Inferior parietal cortex (tissue), 1 donor: Measurements from ENCODE around the gene NOTCH1.
A peak's percentile ranks its signal among the peaks of the same experiment; 100 is the strongest.

Experiments
- DNase-seq: peaks from one replicate; pipeline ENCODE4 v3.0.0-alpha.2; 2016; ENCODE audit errors: extremely low spot score

Gene NOTCH1

DNA sequence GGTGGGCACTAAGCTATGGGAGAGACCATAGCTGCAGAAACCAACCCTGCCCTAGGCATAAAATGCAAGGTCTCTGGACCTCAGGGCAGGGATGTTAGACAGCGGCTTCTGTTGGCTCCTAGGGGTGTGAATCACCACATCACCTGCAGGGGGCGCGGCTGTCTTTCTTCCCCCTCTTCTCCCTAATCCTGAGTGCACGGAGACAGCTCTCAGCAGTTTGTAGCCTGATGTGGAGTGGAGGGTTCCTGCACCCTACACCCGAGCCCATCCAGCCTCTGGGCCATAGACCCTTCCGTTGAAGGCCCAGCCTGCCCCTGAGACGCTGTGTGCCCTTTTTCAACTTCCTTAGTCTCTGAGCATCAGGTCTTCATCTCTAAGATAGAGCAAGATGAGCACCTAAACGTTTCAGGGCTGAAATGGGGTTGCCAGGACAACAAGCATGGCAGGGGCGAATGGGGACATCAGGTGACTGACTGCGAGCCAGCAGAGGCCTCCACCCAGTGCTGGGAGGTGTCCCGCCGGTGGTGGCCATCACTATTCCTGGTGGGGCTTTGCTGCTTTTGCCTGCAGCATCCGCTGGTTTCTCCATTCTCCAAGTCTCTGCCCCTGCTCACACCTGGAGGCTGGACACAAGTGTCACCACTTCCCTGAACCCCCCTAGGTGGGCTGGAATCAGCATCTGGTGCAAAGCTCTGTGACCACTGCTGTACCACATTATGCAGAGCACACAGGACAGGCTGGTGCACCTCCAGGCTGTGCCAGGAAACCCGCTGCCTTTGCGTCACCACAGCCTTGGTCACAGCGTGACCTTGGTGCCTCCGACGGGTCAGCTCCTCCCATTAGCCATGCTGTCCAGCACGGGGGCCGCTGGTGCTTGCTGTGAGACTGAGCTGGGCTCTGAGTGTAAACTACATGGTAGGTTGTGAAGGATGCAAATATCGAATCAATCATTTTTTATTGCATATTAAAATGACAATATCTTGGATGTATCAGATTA is 60.5 kb downstream of the NOTCH1 start:
- peak; percentile 88 for DNase-seq

DNA sequence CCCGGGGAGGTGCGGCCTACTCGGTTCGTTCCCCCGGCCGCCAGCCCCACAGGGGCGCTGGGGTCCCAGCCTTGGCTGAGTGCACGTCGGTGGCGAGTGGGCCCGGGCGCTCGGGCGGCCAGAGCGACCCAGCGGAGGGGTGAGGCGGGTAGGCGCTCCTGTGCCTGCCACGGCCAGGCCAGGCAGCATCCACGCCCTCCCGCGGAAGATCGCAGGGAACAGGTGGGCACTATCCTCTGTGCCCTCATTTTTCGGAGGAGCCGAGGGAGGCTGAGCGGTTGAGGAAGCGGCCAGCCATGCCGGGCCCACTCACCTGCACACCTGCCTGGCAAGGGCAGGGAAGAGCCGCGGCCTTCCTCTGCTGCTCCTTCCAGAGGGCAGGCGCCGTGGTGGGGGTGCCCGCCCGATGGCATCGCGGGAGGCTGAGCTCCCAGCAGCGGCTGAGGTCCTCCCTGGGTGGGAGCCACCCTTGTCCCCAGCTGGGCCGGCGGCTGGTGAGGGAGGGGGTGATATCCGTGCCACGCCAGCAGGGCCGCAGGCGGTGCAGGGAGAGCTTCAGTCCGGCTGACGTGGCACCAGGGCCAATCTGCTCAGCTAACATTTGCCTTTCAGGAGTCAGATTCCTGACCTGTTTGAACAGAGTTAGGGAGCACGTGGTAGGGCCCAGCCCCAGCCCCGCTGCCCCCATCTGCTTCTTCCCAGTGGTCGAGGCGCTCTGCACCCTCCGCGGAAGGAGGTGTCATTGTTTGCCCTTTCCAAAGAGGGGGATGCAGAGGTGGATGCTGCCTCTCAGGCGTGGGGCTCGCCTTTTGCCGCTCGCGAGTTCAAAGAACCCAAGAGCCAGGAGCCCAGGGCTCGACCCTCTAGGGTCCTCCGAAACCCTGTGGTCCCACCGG is 61.4 kb downstream of the NOTCH1 start:
- DNase-seq = no peak

DNA sequence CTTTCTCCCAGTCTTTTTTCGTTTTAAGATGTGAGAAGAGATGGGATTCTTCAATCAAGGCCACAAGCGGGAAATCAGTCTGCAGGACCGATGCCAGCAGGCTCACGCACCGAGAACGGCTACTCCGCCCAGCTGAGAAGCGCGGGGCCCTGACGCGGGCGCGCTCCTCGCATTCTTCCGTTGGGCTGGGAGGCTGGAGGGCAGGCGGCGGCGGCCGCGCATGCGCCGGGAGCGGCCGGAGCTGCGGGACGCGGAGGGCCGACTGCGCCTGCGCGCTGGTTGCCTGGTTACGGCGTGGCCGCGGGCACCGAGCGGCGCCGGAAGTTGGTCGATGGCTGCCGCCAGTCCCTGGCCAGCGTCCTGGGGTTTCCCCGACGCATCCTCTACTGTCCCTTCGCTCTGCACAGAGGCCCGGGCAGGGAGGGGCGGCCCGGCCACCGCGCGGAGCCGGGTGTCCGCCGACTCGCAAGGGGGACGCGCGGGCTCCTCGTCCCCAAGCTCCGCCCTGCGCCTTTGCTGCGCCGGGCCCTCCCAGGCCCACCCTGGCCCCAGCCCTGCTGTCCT is 62.2 kb downstream of the NOTCH1 start:
- DNase-seq = peak; percentile 86

DNA sequence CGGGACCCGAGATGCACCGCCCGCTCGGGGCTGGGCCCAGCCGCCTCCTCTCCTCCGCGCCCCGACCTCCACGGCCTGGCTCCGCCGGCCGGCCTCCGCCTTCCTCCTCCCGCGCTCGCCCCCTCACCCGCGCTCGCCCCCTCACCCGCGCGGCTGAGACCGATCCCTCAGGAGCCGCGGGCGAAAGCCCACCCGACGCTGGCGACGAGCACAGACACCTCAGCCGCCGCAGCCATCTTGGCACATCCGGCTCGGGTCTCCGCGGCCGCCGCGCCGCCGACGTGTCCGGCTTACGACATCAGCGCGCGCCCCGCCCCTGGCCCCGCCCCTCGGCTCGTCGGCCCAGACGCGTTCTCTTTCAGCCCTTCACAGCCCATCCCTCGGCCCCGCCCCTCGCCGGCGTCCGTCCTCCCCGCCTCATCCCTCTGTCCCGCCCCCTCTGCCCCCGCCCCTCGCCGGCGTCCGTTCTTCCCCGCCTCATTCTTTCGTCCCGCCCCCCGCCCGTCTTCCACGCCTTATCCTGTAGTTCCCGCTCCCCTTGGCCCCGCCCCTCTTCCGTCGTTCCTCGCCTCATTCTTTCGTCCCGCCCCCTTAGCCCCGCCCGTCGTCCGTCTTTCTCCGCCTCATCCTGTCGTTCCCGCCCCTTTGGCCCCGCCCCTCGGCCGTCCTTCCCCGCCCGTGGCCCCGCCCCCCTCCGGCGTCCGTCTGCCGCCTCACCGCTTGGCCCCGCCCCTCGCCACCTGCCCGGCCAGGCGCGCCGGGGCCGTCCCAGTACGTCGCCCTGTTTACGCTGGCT is 62.9 kb downstream of the NOTCH1 start, which contains the start of gene SEC16A:
Gene SEC16A (minus strand): TSS at position 248 of the 796 bp plus-strand sequence. CDS start 5,425 bp downstream, outside the sequence.
- DNase-seq = peak; percentile 90

DNA sequence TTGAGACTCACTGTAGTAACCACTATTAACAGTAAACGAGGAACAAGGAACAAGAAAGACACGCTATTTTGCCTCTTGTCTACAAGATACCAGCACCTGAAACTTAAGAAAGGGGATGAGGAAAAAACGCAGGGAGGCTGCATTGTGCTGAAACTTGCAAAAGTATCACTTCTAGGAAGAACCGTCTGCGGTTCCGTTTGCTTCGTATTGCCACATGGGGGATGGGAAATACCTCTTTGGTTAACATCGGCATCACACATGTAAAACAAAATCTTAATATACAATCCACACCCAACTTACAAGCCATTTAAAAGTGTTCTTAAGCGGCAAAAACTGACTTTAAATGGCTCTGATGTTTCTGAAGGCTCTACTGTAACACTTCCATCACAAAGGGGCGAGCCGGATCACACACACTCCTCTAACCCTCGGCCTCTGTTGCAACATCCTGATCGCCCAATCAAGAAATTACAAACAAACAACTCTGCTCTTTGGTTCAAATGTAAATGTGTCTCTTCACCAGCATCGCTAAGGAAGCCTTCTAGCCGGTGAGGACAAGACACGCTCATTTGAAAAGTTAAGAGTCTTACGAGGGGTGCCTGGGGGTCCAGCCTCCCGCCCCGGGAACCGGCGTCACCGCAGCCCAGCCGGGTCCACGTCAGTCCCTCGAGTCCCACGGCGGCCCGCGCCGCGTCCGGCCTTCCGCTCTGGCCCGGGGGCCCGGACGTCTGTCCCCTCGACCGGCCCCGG is 63.6 kb downstream of the NOTCH1 start:
- DNase-seq = peak; percentile 4

DNA sequence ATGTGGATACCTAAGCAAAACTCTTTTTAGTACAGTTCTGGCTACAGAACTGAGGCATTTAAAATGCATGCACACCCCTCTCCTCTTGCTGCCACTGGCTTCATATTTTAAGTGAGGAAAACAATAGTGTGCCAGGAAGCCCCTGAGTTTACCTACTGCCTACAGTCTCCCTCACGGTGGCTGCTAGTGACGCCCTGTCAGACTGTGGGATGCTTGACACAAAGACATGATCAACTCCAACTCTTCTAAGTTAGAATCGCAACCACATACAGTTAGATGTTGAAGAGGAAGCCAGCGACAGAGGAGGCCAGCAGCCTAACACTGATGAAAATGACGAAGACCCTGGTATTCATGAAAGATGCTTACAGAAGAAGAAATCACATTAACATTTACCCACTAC is 64.3 kb downstream of the NOTCH1 start:
- no peak for DNase-seq

DNA sequence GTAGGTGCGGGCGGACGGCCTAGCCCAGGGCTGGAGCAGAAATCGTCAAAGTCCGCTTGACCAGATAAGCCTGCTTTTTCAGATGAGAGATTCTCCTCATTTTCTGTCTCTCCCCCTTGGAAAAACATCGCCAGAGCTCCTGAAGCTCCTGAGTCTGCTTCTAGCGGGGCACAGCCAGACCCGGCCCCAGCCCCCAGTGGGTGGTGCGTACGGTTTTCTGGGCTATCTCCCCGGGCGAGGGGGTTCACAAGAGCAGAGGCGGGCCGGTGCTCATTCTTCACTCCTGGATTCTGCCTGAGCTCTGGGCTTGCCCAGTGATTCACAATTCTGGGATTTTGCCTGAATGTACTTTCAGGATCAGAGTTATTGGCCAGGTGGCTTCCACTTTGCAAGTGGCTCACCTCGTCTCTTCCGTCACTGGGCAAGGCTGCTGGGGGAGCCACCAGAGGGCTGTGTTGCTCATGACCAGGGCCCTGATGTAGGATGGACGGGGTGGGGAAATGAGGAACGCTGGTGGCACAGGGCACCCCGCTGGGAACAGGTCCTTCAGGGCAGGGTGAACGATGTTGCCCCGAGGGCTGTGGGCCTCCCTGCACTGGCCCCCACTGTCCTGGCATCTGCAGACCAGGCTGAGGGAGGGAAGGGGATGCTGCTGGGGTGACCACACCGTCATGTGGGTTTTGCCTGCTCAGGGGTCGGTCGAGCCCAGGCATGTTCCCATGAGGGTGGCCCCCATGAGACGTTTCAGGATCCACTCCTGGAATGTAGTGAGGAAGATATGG is 69.3 kb downstream of the NOTCH1 start:
- no peak for DNase-seq

DNA sequence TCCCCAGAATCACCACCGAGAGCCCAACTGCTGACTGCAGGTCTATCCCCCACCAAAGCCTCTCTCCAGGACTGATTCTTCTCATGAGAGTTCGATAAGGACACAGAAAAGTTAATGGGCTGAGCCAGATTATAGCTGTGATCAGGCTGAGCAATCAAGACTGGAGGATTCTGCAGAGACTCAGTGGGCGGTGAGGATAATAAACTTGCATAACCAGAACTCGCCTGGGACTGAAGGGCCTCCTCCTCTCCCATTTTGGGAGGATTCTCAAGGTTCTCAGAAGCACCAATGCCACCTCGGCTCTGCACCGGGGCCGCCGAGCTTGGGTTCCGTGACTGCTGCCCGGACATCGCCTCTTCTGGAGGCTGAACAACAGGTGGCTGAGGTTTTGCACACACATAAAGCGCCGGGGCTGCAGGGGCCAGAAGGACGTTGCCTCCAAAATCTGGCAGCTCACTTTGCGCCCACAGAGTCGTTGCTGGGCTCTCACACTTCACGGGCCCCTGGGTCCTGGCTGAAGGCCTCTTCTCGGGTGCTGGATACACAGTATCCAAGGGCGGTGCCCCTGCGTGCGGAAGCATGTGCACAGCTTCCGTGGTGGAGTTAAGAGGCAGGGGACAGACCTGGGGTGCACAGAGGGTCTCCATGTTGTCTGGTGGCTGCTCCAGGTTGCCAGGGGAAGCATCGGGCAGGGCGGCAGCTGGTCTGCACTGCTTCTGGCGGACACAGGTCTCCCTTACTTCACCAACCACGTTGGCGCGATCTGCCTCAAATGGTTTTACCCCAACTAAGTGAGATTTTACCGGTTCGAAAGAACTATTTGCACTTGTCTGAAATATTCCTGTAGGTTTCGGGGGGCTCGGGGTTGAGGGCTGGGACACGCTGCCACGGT is 70.6 kb downstream of the NOTCH1 start:
- no peak for DNase-seq

DNA sequence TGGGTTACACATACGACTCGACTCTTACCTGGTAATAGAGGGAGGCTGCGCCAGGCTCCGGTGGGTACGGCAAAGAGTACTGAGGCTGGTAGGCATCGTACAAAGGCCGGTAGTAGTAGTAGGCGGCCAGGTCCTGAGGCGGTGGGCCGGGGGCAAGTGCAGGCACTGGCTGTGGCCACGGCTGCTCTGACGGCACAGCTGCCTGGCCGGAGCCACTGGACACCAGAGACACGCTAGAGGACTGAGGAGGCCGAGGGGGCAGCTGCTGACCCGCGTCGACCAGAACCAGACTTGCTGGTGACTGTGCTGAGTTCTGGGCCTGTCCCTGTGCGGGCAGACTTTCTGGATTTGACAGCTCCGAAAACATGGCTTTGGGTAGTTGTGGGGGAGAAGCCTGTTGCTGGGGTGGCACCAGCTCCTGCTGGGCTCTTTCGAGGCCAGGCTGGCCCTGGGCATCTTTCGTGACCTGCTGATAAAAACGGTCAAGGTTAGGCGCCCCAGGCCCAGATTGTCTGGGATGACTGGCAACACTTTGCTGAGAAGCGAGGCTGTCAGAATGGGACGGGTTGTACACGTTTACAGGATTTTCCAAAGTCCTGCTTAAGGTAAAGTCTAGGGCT is 71.7 kb downstream of the NOTCH1 start:
- no peak for DNase-seq

DNA sequence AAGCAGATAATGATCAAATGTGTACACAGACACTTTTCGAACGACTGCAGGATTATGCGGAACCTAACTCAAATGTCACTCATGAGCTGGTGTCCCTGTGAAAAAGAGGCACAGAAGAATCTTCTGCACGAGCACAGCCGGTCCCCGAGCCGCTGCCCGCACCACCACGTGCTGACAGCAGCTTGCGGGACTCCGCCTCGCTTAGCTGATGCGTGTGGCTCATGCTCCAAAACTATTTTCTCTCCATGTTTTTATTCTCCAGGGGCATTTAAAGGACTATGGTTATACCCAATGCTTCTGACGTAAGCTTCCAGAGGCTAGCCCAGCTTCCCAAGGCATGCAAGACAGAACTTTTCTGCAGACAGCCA is 72.5 kb downstream of the NOTCH1 start:
- DNase-seq = no peak

DNA sequence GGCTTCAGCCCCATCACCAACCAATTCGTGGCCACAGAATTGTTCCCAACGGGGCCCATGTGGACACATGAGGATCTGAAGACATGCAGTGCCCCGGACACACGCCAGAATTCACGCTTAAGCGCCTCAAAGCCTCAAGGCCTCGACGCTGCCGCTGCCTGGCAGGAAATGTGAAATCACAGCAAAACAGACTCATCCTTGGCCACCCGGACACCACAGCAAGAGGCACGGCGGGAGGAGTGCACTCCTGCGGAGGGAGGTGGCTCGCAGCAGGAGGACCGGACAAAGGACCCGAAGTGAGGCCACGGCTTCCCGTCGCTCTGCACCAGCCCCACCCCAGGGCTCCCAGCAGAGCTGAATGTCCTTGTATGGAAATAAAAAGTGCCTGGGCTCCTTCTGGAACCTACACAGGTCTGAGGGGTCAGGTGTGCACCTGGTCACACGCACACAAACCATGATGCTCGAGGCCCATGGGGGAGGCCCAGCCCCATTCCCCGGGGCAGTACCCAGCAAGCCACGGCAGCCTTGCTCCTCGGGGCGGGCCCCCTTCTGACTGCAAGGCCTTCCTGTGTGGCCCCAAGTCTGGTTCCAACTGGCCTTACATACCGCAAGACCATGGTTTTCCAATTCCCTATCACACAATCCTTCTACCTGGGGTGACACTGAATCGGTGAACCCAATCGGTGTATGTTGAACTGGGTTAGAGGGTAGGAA is 73.1 kb downstream of the NOTCH1 start:
- no peak for DNase-seq

DNA sequence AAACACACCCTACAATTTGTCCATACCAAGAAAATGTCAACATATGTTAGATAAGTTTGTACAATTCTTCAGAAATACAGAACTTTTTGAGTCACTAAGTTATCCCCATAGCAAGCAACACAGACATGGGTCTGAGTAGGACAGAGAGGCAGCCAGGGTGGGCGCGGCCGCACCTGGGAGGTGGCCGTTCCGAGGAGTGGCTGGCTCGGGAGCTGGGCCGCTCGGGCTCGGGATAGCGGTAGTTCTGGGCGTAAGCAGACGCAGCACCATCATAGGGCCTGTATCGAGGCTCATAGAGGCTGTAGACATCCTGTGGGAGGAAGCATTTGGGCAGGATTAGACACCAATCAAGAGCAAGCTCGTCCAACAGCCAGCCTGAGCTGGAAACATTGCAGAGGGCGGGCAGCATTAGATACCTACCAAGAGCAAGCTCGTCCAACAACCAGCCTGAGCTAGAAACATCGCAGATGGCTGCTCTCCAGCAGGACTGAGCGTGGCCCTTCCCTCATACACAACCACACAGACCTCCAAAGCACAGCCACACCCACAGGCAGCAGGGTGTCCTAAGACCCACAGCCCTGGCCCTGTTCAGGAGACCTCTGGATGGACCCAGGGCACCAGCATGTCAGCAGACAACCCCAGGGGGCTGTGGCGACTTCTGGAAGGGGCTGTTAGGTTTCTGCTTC is 73.9 kb downstream of the NOTCH1 start:
- DNase-seq = no peak

DNA sequence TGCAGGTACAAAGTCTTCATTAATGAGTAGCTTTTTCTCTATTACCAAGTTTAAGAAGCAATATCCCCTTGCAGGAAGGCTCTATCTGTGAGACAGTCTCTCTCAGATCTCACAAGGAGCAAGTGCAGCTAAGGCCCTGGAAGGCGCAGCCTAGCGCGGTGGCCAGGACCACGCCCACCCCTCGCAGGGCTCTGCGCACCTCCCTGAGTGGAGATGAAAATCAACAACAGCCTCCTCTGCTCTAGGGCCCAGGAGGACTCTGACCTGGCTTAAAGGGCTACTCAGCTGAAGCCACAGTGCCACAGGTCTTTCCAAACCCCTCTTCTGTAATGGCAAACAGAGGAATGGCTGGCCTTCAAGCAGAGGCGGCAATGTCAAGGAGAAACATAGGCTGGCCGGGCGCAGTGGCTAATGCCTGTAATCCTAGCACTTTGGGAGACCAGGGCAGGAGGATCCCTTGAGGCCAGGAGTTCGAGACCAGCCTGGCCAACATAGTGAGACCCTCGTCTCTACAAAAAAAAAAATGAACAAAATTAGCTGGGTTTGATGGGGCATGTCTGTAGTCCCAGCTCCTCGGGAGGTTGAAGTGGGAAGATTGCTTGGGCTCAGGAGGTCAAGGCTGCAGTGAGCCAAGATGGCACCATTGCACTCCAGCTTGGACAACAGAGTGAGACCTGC is 74.9 kb downstream of the NOTCH1 start:
- no peak for DNase-seq

DNA sequence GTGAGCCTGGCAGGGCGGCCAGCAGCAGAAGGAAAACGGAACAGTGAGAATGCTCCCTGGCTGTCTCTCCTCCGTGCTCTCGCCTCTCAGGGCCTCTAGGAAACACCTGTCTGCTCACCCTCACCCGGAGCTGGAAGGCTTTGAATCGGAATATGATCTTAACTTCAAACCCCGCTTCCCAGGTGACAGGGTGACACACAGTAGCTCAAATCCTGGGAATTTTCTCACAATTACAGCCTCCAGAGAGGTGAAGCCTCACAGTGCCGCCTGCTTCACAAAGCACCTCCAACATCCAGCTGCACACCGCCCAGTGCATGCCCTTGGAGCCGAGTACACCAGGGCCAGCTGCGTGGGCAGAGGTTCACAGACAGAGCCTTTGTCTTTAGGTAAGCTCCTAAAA is 75.5 kb downstream of the NOTCH1 start:
- no peak for DNase-seq

DNA sequence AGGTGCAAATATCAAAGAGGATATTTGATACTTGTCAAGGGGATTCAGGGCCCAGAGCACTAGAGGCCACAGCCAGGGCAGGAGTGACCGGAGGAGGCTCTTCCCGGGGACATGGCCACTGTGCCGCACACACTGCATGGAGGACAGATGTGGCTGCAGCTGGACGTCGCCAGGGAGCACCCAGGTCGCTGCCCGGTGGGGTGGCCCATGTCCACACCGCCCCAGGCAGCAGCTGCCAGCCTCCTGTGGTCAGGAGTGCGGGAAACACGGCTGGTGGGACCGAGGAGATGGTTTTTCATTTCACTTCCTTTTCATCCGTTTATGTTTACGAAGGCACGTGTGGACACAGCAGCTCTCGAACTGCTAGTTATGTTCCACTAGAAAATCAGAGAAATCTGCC is 78.1 kb downstream of the NOTCH1 start:
- DNase-seq = no peak

DNA sequence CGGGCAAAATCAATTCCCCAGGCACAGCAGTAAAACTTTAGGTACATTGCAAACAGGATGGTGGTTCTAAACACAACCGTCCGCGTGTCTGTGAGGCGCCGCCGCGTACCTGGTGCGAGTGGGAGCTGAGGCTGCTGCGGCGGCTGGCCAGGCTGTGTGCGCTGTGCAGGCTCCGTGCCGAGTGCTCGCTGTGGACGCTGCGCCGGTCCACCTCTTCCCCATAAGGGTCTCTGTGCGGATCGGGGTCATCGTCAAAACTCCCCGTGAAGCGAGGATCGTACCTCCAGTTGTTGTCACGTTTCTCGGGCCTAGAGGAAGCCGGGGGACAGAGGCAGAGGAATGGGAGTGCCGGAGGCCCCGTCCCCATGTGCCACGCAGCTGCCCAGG is 79.7 kb downstream of the NOTCH1 start:
- DNase-seq = no peak
